IMR-90 (cell line): ENCODE measurements around the gene RAB36. TPM values are rescaled to one million over a fixed set of nuclear protein-coding genes. Genes with fewer than 3 reads are reported as not detected.

Source experiments
- ATAC-seq: fragments of 200-7000 bp; cut with Tn5 transposase; 2 replicates; pipeline ENCODE4 v1.9.1; 2020; ENCODE audit warnings: low read depth, mild to moderate bottlenecking, moderate library complexity
- BruUV-seq: library from RNA; stranded (reverse); fragments of 400-500 nt; replicated peaks from 2 replicates; lab custom pipeline; 2021; lab: Mats Ljungman, UMichigan
- CTCF ChIA-PET: fragments of 300-600 bp; formaldehyde crosslinking; extraction: SDS; loops from one replicate; lab custom pipeline; 2021; ENCODE audit warnings: antibody characterized with exemption; lab: Yijun Ruan, JAX
- POLR2A ChIA-PET: fragments of 300-600 bp; sonication (Branson Sonifier 250); formaldehyde crosslinking; loops from one replicate; lab custom pipeline; 2022; ENCODE audit warnings: antibody characterized with exemption; ENCODE audit not compliant: unreplicated experiment; lab: Charles Lee
- DNase-seq: peaks from one replicate; pipeline ENCODE4 v3.0.0; 2013
- H2AFZ ChIP-seq: replicated peaks from 2 replicates; pipeline ENCODE3; 2013; ENCODE audit warnings: low read length, mild to moderate bottlenecking; ENCODE audit not compliant: poor library complexity
- H2AK5ac ChIP-seq: 2 replicates; pipeline ENCODE4 v1.6.1; 2013; ENCODE audit warnings: low read depth, low read length, inconsistent platforms
- H2AK9ac ChIP-seq: replicated peaks from 2 replicates; pipeline ENCODE3; 2013; ENCODE audit warnings: mild to moderate bottlenecking, low read depth, low read length, moderate library complexity; ENCODE audit not compliant: poor library complexity
- H2BK120ac ChIP-seq: 2 replicates; pipeline ENCODE4 v1.6.1; 2013; ENCODE audit warnings: low read depth, low read length, inconsistent platforms
- H2BK15ac ChIP-seq: 3 replicates; pipeline ENCODE4 v1.6.1; 2013; ENCODE audit warnings: low read depth, low read length, inconsistent platforms
- H2BK20ac ChIP-seq: 2 replicates; pipeline ENCODE4 v1.6.1; 2013; ENCODE audit warnings: low read depth, mild to moderate bottlenecking, inconsistent platforms, low read length, moderate library complexity
- H2BK5ac ChIP-seq: 2 replicates; pipeline ENCODE4 v1.6.1; 2013; ENCODE audit warnings: mild to moderate bottlenecking, low read depth, low read length, inconsistent platforms; ENCODE audit not compliant: poor library complexity, severe bottlenecking
- H3K14ac ChIP-seq: replicated peaks from 2 replicates; pipeline ENCODE4 v1.6.1; 2013; ENCODE audit warnings: low read depth, low read length, inconsistent platforms
- H3K18ac ChIP-seq: 2 replicates; pipeline ENCODE4 v1.6.1; 2013; ENCODE audit warnings: low read depth, low read length, control low read depth
- H3K23ac ChIP-seq: 2 replicates; pipeline ENCODE4 v1.6.1; 2013; ENCODE audit warnings: low read depth, low read length, inconsistent platforms
- H3K27ac ChIP-seq: 2 replicates; pipeline ENCODE4 v1.5.1; 2013; ENCODE audit warnings: mild to moderate bottlenecking, control low read depth, low read length; ENCODE audit not compliant: insufficient read depth
- H3K27me3 ChIP-seq: 2 replicates; pipeline ENCODE4 v1.6.1; 2013; ENCODE audit warnings: low read length; ENCODE audit not compliant: control insufficient read depth, insufficient read depth
- H3K36me3 ChIP-seq: 2 replicates; pipeline ENCODE4 v1.6.1; 2013; ENCODE audit warnings: low read length, mixed read lengths; ENCODE audit not compliant: control insufficient read depth, insufficient read depth
- H3K4ac ChIP-seq: 2 replicates; pipeline ENCODE4 v1.6.1; 2013; ENCODE audit warnings: low read depth, low read length, inconsistent platforms
- H3K4me1 ChIP-seq: 2 replicates; pipeline ENCODE4 v1.6.1; 2013; ENCODE audit warnings: low read length, mixed read lengths; ENCODE audit not compliant: control insufficient read depth, insufficient read depth
- H3K4me2 ChIP-seq: 2 replicates; pipeline ENCODE4 v1.6.1; 2013; ENCODE audit warnings: low read depth, mild to moderate bottlenecking, control low read depth, low read length, moderate library complexity
- H3K4me3 ChIP-seq: 2 replicates; pipeline ENCODE4 v1.5.1; 2013; ENCODE audit warnings: low read depth, mild to moderate bottlenecking, control low read depth, low read length, moderate library complexity; ENCODE audit not compliant: insufficient read depth
- H3K56ac ChIP-seq: 2 replicates; pipeline ENCODE4 v1.6.1; 2013; ENCODE audit warnings: low read length, inconsistent platforms; ENCODE audit not compliant: insufficient read depth; ENCODE audit errors: extremely low read depth
- H3K79me1 ChIP-seq, 2 experiments: 2 replicates each; pipeline ENCODE4 v1.6.1; 2013; ENCODE audit warnings: low read length in 2 of 2, inconsistent platforms in 1 of 2, low read depth in 1 of 2
- H3K9ac ChIP-seq: 2 replicates; pipeline ENCODE4 v1.6.1; 2013; ENCODE audit warnings: low read depth, low read length, control low read depth
- H3K9me1 ChIP-seq: 2 replicates; pipeline ENCODE4 v1.6.1; 2013; ENCODE audit warnings: low read length, inconsistent platforms; ENCODE audit not compliant: insufficient read depth
- H3K9me3 ChIP-seq: 2 replicates; pipeline ENCODE4 v1.6.1; 2013; ENCODE audit warnings: low read length; ENCODE audit not compliant: control insufficient read depth, insufficient read depth
- H4K20me1 ChIP-seq: 2 replicates; pipeline ENCODE4 v1.6.1; 2013; ENCODE audit warnings: low read length, inconsistent platforms; ENCODE audit not compliant: insufficient read depth
- H4K5ac ChIP-seq: 2 replicates; pipeline ENCODE4 v1.6.1; 2013; ENCODE audit warnings: mild to moderate bottlenecking, low read depth, low read length, control low read depth
- H4K8ac ChIP-seq, 2 experiments: 2 replicates each; pipeline ENCODE4 v1.6.1; 2013; ENCODE audit warnings: low read depth in 2 of 2, low read length in 2 of 2, control low read depth in 1 of 2, inconsistent platforms in 1 of 2
- H4K91ac ChIP-seq: 2 replicates; pipeline ENCODE4 v1.6.1; 2013; ENCODE audit warnings: low read depth, low read length, inconsistent platforms; ENCODE audit not compliant: insufficient read depth
- BHLHE40 ChIP-seq: fragments of 150-350 bp; IDR thresholded peaks from 2 replicates; pipeline ENCODE4 v1.6.1; 2016; ENCODE audit warnings: mild to moderate bottlenecking, low read depth, low read length
- MAFK ChIP-seq: IDR thresholded peaks from 2 replicates; pipeline ENCODE4 v1.6.1; 2012; ENCODE audit warnings: low read depth, low read length, improper control_type of control experiment
- WGBS, 2 experiments: methylation state at CpG; one replicate each; pipeline versions ENCODE4 v1.1.5 to v1.1.7; 2013; ENCODE audit warnings: missing lambda C conversion rate in 2 of 2; ENCODE audit not compliant: insufficient read length in 1 of 2; ENCODE audit errors: extremely low coverage in 2 of 2; 5-methylcytosine and 5-hydroxymethylcytosine counted together
- dilution Hi-C: fragments of 300-500 bp; cut with HindIII; formaldehyde crosslinking; loops from one replicate; pipeline ENCODE4 v1.14.3; 2018; ENCODE audit warnings: low sequenced_read_pairs; ENCODE audit not compliant: unreplicated experiment
- in situ Hi-C: fragments of 300-500 bp; cut with MboI; formaldehyde crosslinking; loops from 3 replicates; pipeline ENCODE4 v1.14.3; 2019; ENCODE audit warnings: low sequenced_read_pairs, inconsistent platforms, mixed read lengths
- intact Hi-C: fragments of 100-400 bp; cut with micrococcal nuclease; formaldehyde crosslinking; loops from 2 replicates; pipeline ENCODE4 v1.10.0; 2022
- polyA plus RNA-seq, 3 experiments: library from polyadenylated mRNA; depleted of rRNA; stranded (reverse); fragments of >200 nt; gene quantifications; 2 replicates each; pipeline ENCODE4 v1.2.3, GENCODE V29; 2012; ENCODE audit warnings: low replicate concordance in 1 of 3
- total RNA-seq: library from RNA; depleted of rRNA; stranded (reverse); fragments of >200 nt; gene quantifications from 2 replicates; pipeline ENCODE4 v1.2.3, GENCODE V29; 2012

Gene RAB36
- total and polyA plus RNA-seq, 2 of the 4 experiments (the other 2 are of a cell fraction), result 3.6 to 4.0 TPM

DNA sequence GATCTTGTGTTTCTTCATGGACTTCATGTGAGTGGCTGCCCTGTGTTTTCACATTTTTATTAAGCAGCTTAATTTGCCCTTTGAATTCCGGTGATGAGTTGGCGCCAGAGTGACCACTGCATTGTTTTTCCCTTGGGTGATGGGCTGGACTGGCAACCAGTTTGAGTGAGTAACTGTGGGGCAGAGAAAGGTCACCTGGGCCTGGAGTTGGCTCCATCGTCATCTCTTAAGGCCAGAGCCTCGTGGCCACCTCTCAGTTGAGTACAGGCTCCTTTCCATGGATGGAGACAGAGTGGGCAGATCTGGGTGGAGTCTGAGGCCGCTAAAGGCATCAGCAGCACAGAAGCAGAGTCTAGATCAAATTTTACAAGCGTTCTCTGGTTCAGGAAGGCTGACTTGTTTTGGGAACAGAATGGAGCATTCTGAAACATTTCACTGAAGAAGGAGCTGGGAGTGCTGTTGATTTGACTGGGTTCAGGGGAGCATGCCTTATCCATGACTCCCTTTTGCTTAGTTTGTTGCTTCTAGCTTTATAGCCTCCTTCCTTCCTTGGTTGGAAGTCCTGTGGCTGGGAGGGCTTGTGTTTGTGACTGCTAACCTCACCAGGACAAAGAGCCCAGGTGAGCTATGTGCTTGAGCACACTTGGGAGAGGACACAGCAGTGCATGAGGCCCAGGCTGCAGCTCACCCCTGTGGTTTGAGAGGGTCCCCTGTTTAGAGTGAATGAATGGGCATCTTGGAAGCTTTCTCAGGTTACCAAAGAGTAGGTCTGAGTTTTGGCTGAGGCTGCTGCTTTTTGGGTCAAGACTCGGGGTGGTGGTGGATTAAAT is 42.8 kb downstream of the RAB36 start (continued):
- no peak for TF ChIP-seq MAFK

DNA sequence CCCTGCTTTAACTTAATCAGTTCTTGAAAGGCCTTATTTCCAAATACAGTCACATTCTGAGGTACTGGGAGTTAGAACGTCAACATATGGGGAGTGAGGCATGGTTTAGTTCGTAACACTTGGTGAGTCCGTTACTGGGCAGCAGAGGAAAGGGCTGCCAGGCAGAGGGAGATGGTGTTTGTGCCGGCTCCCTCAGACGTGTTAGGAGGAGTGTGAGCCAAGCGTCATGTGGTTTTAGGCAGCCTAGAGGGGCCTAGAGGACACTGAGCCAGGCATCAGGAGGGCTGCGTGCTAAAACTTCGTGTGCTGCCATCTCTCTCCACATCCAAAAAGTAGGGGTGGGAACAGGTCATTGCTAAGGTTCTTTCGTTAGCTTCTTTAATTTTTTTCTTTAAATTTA is 45.2 kb downstream of the RAB36 start:
- dilution Hi-C loops, result no loop called here
- H3K27me3 ChIP-seq, result no peaks in the 10 kb centered on the region
- TF ChIP-seq BHLHE40, result no peak
- no peak overlapping the region for H3K4ac ChIP-seq
- no peak overlapping the region for H2BK120ac ChIP-seq
- no peak overlapping the region for H2BK15ac ChIP-seq
- H3K4me2 ChIP-seq, result no peak overlapping the region
- no peak overlapping the region for H4K5ac ChIP-seq
- no peak overlapping the region for H3K56ac ChIP-seq
- H3K9me3 ChIP-seq, result no peaks in the 10 kb centered on the region
- peaks cover 59% of the 10 kb centered on the region for H4K20me1 ChIP-seq
- H3K23ac ChIP-seq, result no peak overlapping the region; the same call in 1 of the 2 replicates
- no peaks in the 10 kb centered on the region for H3K36me3 ChIP-seq
- H2AK5ac ChIP-seq, result no peak overlapping the region
- intact Hi-C loops, result no loop called here
- no peak overlapping the region for H4K8ac ChIP-seq
- no peak overlapping the region for H3K18ac ChIP-seq
- no peak overlapping the region for H3K27ac ChIP-seq
- DNase-seq, result no peak
- H3K14ac ChIP-seq, result no peak overlapping the region
- in situ Hi-C loops, result loop anchor here (5.0 kb wide), 1 partner anchor 52 kb away; no protein-coding TSS in a partner anchor
- no peak overlapping the region for H2BK20ac ChIP-seq
- BruUV-seq, result no TSS peak
- no peak overlapping the region for H3K9ac ChIP-seq
- no peak for ATAC-seq
- ChIA-PET CTCF (interaction anchor here (0.6 kb wide), 1 partner anchor 697 kb away, joined by 3 read pairs; no protein-coding TSS in a partner anchor), POLR2A (interaction anchor here (0.6 kb wide), 1 partner anchor 10 kb away, joined by 3 read pairs; the partner anchor contains the start of gene BCR)
- H2AK9ac ChIP-seq, result no peak overlapping the region
- no peak overlapping the region for H2BK5ac ChIP-seq
- H2AFZ ChIP-seq, result no peak overlapping the region
- H3K4me1 ChIP-seq, result peaks cover 10% of the 10 kb centered on the region
- H3K9me1 ChIP-seq, result peaks cover 20% of the 10 kb centered on the region
- WGBS, 2 experiments, result 100% methylated on average over 1 of the region's 9 CpGs; no CpG with 5 or more reads in 1 of the 2 experiments
- peaks cover 27 to 81% of the 10 kb centered on the region in 2 experiments for H3K79me1 ChIP-seq
- no peak overlapping the region for H3K4me3 ChIP-seq
- no peak overlapping the region for H4K91ac ChIP-seq
